Panc1 (cell line): Measurements from ENCODE around the gene OTOG.

Experiments used
- CTCF ChIP-seq: fragments of 450-650 bp; IDR thresholded peaks from 2 replicates; pipeline ENCODE4 v1.5.1; 2017; ENCODE audit warnings: mild to moderate bottlenecking
- POLR2AphosphoS5 ChIP-seq: IDR thresholded peaks from 2 replicates; pipeline ENCODE4 v1.6.1; 2012; ENCODE audit warnings: mild to moderate bottlenecking, low read depth, low read length, moderate library complexity
- REST ChIP-seq, 2 experiments: IDR thresholded peaks; 2 replicates each; pipeline ENCODE4 v1.6.1; 2011 to 2012; ENCODE audit warnings: low read depth in 2 of 2, control low read depth in 1 of 2, low read length in 1 of 2, mild to moderate bottlenecking in 1 of 2, moderate library complexity in 1 of 2; ENCODE audit not compliant: insufficient read depth in 1 of 2
- SIN3A ChIP-seq: IDR thresholded peaks from 2 replicates; pipeline ENCODE4 v1.6.1; 2012; ENCODE audit warnings: low read depth, mild to moderate bottlenecking, low read length, moderate library complexity, borderline replicate concordance; ENCODE audit not compliant: insufficient read depth
- TCF7L2 ChIP-seq: IDR thresholded peaks from 2 replicates; pipeline ENCODE4 v1.6.1; 2011; ENCODE audit warnings: mild to moderate bottlenecking, low read depth, low read length, inconsistent platforms

- TF ChIP-seq CTCF (no peak), POLR2AphosphoS5 (no peak), REST (IDR thresholded peaks at IDR 0.05; ENCODE audit: insufficient read depth in 1 of 2, low read depth in 2 of 2, low read length in 1 of 2) (no peak), SIN3A (no peak), TCF7L2 (no peak)
Measured at GRCh38 chr11:17563961-17564686, 17.1 kb downstream of the OTOG start.
